GM21526 (cell line): ENCODE results near the gene HSBP1L1.

Source experiments
- ATAC-seq: cut with Tn5 transposase; IDR thresholded peaks from one replicate; pipeline ENCODE4 v1.9.1; 2021; ENCODE audit warnings: moderate library complexity; ENCODE audit not compliant: unreplicated experiment, low FRiP score

The HSBP1L1 gene

DNA sequence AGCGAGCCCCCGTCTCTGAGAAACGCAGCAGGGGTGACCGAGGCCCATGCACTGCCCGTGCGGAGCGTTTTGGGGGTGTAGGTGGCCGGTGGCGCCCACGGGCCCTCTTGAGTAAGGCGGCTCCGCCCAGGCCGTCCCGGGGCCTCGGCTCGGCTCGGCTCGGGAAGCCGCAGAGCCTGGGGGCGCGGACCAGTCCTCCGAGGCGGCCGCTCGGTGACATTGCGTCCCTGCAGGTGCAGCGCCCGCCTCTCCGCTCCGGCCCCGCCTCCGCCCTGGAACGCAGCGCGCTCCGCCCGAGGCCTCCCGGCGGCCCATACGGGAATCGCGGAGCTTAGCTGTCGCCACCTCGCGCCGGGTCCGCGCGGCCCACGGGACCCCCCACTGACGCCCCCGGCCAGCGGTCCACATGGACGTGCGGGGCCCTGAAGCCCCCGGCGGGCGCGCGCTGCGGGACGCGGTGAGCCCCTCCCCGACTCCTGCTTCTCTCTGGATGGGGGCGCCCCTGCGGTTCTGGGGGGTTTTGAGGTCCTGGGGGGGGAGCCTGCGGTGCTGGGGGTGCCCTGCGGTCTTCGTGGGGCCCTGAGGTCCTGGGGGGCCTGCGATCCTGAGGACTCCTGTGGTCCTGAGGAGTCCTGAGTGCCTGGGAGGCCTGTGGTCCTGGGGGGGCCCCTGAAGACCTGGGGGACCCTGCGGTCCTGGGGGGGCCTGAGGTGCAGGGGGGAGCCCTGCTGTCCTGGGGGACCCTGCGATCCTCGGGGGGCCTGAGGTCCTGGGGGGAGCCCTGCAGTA is at the start of gene HSBP1L1:
Gene HSBP1L1 (plus strand): TSS at position 314 of the 789 bp plus-strand sequence. CDS start 93 bp downstream, at position 407.
- ATAC-seq = peak; percentile 50

- no peak for ATAC-seq
Observed at GRCh38 chr18:79915161-79916127, 49.0 kb upstream of the HSBP1L1 start.

DNA sequence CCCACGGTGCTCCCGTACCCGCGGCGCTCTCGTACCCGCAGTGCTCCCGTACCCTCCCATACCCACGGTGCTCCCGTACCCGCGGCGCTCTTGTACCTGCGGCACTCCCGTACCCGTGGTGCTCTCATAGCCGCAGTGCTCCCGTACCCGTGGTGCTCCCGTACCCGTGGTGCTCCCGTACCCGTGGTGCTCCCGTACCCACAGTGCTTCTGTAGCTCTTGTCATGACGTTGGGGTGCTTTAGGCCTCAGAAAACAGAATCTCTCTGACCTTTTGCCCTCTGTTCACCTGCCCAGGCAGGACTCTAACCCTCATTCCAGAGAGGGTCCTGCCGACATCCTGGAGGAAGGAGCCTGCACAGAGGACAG is 48.3 kb upstream of the HSBP1L1 start:
- no peak for ATAC-seq

DNA sequence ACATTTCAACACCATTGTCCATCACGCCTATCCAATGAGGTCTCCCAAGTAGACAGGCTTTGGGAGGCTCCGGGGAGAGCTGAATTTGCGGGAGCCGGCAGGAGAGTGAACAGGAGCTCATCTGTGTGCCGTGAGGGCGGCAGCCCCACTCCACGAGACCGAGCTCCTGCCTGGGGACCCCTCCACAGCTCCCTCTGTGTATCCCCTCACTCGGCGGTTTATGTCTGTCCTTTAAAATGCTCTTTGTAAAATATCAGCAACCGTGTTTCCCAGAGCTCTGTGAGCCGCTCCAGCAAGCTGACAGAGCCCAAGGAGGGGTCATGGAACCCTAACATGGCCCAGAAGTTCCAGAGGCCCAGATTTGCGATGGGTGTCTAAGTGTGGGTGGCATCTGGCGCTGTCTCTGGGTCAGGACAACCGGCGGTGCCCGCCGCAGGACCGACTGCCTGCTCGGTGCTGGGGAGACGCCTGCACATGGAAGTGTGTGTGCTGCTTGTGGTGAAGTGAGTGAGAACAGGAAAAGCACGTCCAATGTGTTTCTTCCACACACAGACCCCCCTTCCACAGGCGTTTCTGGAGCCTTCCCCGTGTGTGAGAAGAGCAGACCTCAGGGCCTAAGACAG is 47.8 kb upstream of the HSBP1L1 start:
- no peak for ATAC-seq

- ATAC-seq = no peak
Observed at GRCh38 chr18:79917169-79917852, 47.1 kb upstream of the HSBP1L1 start.

DNA sequence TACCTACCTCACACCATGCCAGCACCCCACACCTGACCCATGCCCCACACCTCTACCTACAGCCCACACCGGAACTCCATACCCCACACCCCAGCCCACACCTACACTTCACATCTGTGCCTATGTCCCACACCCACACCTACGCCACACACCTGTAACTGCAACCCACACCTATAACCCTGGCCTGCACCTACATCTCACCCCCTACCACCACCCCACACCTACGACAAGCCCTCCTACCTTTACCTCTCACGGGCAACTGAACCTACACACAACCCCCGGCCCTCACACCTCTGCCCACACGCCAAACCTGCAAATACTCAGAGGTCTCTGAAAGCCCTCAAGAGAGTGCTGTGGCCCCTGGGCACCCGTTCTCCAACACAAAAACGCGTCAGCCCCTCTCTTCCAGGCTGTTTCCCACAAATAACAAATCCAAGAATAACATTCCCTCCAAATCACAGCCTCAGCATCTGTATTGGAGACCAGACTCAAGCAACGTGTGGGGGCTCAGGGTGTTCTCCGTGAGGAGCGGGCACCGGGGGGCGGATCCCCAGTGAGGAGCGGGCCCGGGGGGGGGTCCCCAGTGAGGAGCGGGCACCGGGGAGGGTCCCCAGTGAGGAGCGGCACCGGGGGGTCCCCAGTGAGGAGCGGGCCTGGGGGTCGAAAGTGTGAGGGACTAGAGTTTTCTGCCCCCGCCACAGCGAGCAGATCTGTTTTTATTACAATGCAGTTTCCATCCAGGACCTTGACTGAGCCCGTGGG is 46.4 kb upstream of the HSBP1L1 start:
- ATAC-seq = no peak

- no peak for ATAC-seq
Observed at GRCh38 chr18:79918615-79919011, 45.8 kb upstream of the HSBP1L1 start.

DNA sequence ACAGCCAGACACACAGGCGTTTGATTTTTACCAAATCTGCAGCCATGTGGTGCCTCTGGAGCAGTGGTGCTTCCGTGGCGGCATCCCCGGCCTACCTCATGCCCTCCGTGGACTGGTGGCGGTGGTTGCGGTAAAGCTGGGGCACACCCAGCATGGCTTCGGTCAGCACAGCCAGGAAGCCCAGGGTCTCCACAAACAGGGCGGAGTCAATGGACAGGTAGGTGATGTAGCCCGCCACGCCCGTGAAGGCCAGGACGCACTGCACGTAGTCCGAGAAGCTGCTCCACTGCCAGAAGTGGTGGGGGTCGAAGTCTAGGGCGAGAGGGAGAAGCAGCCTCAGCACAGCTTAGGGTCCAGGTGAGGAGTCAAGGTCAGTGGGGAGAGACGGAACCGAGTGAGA is 45.4 kb upstream of the HSBP1L1 start:
- no peak for ATAC-seq

DNA sequence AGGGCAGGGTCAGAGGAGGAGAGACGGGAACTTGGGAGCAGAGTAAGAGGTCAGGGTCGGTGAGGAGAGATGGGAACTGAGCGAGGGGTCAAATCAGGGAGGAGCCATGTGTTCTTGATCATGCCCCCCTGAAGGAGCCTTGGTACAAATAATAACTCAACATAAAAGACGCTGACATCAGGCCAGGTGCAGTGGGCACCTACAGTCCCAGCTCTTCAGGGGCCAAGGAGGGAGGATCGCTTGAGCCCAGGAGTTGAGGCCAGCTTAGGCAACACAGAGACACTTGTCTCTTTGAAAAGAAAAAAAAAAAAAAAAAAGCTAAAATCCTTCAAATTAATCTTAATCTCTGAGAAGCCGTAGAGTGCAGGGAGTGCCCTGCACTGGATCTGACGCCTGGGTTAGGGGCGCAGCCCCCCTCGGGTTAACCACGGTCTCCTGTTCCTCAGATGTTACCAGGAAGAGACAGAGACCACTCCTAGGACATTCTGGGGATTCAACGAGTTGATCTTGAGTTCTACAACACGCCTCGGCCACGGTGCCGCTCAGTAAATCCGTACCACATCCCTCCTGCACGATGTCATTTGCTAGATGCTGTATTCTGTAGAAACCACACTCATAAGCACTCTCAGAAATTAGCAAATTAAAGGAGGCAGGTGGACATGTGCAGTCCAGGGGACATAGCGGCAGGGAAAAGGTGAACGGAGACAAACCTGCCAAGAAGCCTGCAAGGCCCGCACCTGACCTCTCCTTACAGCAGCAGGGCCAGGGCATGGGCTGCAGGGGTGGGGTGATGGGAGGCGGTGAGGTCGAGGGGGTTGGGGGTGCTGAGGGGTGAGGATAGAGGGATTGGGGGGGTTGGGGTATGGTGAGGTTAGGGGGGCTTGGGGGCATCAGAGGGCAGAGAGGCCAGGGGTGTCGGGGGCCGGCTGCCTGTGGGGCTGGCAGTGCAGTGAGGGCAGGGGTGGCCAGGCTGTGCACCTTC is 42.2 kb upstream of the HSBP1L1 start:
- ATAC-seq = no peak

- ATAC-seq = no peak
Observed at GRCh38 chr18:79922971-79923411, 41.5 kb upstream of the HSBP1L1 start.

- ATAC-seq = no peak
Observed at GRCh38 chr18:79923896-79924585, 40.4 kb upstream of the HSBP1L1 start.

GRCh38 chr18:79924814-79925731 is 39.4 kb upstream of the HSBP1L1 start:
- no peak for ATAC-seq

- no peak for ATAC-seq
Observed at GRCh38 chr18:79926306-79926705, 38.1 kb upstream of the HSBP1L1 start.

DNA sequence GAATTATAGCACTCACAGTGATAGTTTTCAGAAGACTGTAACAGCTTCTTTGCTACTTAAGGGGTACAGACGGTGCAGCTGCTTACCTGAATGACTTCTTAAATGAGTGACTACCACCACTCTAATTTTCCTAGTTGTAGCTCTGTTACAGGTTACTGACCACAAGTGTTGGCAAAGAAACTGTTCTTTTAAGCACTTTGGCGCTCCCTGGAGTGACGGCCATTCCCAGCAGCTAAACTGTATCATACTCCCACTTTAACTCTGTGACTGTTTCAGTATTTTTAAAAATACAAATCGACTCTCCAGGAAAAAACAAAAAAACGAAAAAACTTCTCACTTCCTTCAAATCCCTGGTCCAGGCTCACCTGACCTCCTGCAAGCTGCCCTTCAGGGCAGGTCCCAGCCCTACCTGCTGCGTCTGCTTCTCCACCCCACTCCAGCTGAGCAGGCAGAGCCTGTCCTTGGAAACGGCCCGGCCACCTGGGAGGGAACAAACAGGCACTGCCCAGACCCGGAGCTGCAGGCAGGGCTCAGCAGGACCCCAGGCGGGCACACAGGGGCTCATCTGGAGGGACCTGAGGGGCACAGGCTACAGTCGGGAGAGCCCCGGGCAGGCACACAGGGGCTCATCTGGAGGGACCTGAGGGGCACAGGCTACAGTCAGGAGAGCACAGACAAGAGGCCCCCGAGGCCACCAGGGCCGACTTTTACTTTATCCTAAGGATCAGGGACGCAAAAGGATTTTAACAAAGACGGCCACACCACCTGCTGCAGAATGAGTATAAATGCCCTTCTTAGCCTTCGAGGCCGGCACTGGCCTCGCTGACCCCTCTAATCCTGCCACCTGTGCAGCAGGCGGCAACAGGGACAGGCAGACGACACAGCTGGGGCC is 37.5 kb upstream of the HSBP1L1 start:
- ATAC-seq = no peak

DNA sequence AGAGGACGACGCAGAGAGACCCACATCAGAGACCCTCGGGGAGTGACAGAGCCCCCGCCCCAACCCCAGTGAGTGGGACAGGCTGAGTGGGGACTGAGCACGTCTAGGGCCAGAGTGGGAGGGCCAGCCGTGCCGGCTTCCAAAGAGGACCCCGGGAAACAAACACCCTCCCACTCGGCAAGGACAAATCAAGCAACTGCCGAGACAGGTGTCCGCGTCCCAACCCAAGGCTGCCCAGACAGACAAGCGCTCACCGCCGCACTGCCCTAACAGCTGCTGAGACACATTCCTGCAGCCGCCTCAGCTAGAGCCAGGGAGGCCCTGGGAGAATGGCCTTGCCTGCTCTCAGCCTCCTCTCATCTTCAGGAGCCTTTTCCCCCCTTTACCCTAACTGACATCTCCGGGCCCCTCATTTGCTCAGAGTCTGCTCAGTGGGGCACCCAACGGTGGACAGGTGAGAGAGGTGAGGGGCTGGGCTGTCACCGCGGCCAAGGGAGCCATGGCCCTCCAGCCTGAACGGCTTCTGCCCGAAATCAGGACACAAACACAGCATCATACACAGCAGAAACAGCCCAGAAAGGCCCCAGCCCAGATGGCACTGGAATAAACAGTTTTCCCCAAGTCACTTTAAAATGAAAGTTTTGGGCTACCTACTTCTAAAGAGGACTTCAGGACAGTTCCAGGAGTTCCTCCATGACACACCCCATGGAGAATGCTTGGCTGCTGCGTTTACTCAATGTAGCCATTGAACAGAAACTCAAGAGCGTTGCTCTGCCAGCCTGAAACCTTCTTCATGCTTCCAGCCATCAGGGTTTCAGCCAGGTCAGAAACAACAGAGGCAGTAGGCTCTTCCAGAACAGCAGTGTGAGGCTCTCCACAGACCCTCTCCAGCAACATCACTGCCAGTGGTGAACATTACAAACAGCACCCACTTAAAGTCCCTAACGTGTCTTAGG is 36.6 kb upstream of the HSBP1L1 start:
- ATAC-seq = no peak
